Body of pancreas (tissue), 4 donors: ENCODE measurements around the gene ME1. TPM values are rescaled to one million over a fixed set of nuclear protein-coding genes. Genes with fewer than 3 reads are reported as not detected.

Experiments
- ATAC-seq: fragments of 150-250 bp; one replicate; pipeline ENCODE4 v1.9.1; 2016
- DNase-seq, 4 donors: peaks; one replicate each; pipeline ENCODE4 v3.0.0-alpha.2; 2019
- H3K27ac ChIP-seq, 4 donors: fragments of 200-600 bp; sonication (generic); 1 replicate in 3 of 4; 2 replicates in 1 of 4; pipeline versions ENCODE4 v1.5.1 to v1.6.1; 2016 to 2019; ENCODE audit warnings: mild to moderate bottlenecking in 1 of 4, mixed read lengths in 1 of 4, moderate library complexity in 1 of 4
- H3K27me3 ChIP-seq, 2 donors: fragments of 200-600 bp; sonication (generic); one replicate each; pipeline ENCODE4 v1.6.0; 2016; ENCODE audit warnings: mild to moderate bottlenecking in 1 of 2
- H3K36me3 ChIP-seq, 2 donors: fragments of 200-600 bp; sonication (generic); replicated peaks in 1 of 2; 2 replicates each; pipeline ENCODE4 v1.5.1; 2016; ENCODE audit warnings: low read depth in 2 of 2; ENCODE audit not compliant: insufficient read depth in 1 of 2
- H3K4me1 ChIP-seq: fragments of 200-600 bp; sonication (generic); one replicate; pipeline ENCODE4 v1.6.0; 2016
- H3K4me3 ChIP-seq, 2 donors: fragments of 200-600 bp; sonication (generic); 1 replicate in 1 of 2; 2 replicates in 1 of 2; pipeline ENCODE4 v1.5.1; 2016 to 2019
- H3K9me3 ChIP-seq, 3 donors: fragments of 200-600 bp; sonication (generic); 1 replicate in 2 of 3; 2 replicates in 1 of 3; pipeline ENCODE4 v1.5.1; 2016
- CTCF ChIP-seq, 7 experiments: fragments of 450-650 bp in 4 of 7; fragments of 200-600 bp in 3 of 7; sonication (generic) in 3 of 7; IDR thresholded peaks; one replicate each; pipeline ENCODE4 v1.5.1; 2016 to 2019; ENCODE audit warnings: antibody characterized with exemption in 7 of 7
- POLR2A ChIP-seq, 3 donors: fragments of 450-650 bp; IDR thresholded peaks; one replicate each; pipeline ENCODE4 v1.6.1; 2016; ENCODE audit warnings: antibody characterized with exemption in 3 of 3, mild to moderate bottlenecking in 2 of 3
- WGBS, 2 donors: methylation state at CpG; one replicate each; pipeline ENCODE4 v1.1.5; 2017; 5-methylcytosine and 5-hydroxymethylcytosine counted together
- intact Hi-C: fragments of 100-400 bp; cut with DNase I; formaldehyde crosslinking; loops from one replicate; pipeline ENCODE4 v1.15.1; 2023
- total RNA-seq, 2 donors: library from RNA; depleted of rRNA; stranded (reverse); fragments of >200 nt; gene quantifications; one replicate each; pipeline ENCODE4 v1.1.0, GENCODE V29; 2016

Gene ME1
- total RNA-seq, 2 donors from 2014 or later = 7.9 to 10.4 TPM

- no peak overlapping the region for H3K4me3 ChIP-seq
- ATAC-seq = peak; percentile 40
- H3K27me3 ChIP-seq = no peaks in the 10 kb centered on the region
- no peak for DNase-seq
- WGBS, 2 donors = 39 to 41% methylated on average over 3 of the region's 3 CpGs
- TF ChIP-seq CTCF (IDR thresholded peaks at IDR 0.05) (peak; percentile 35 to 63 (median 58)), POLR2A (IDR thresholded peaks at IDR 0.05) (no peak)
- intact Hi-C loops = loop anchor here (5.0 to 10.0 kb wide), 2 partner anchors 193 to 290 kb away; partner anchors contain the start of gene PRSS35
- H3K27ac ChIP-seq = no peak overlapping the region
- no peaks in the 10 kb centered on the region for H3K36me3 ChIP-seq
- H3K4me1 ChIP-seq = no peaks in the 10 kb centered on the region
- H3K9me3 ChIP-seq = no peaks in the 10 kb centered on the region
These were observed 208.9 kb downstream of the ME1 start for GRCh38 chr6:83221889-83222479.

DNA sequence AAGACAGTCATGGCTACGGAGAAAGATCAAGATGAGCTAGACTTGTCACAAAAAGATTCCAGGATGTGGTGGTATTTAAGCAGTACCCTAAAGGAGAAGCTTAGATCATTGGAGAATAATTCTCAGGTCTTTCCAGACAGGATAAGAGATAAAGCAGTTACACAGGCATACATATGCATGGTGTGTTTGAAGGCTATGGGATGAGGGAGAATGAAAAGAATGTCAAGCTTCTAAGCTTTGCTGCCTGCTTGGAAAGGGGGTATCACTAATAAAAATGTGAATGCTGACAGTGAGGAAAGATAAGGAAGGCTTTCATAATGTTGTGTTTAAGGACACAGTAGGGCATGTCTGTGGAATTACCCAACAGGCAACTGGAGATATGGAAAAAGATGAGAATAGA lies 209.6 kb downstream of the ME1 start:
- no peak for DNase-seq
- Histone ChIP-seq H3K4me3 (no peak overlapping the region), H3K36me3 (no peaks in the 10 kb centered on the region), H3K9me3 (no peaks in the 10 kb centered on the region), H3K4me1 (no peaks in the 10 kb centered on the region), H3K27ac (no peak overlapping the region), H3K27me3 (no peaks in the 10 kb centered on the region)
- TF ChIP-seq POLR2A (IDR thresholded peaks at IDR 0.05) (no peak), CTCF (IDR thresholded peaks at IDR 0.05) (no peak)
- intact Hi-C loops = loop anchor here (5.0 to 10.0 kb wide), 2 partner anchors 194 to 291 kb away; partner anchors contain the start of gene PRSS35
- whole genome bisulfite sequencing, 2 donors = 59 to 62% methylated on average over 1 of the region's 1 CpG
- no peak for ATAC-seq

- no peaks in the 10 kb centered on the region for H3K36me3 ChIP-seq
- H3K27me3 ChIP-seq = no peaks in the 10 kb centered on the region
- DNase-seq (no peak), ATAC-seq (no peak)
- no peaks in the 10 kb centered on the region for H3K4me1 ChIP-seq
- H3K9me3 ChIP-seq = no peaks in the 10 kb centered on the region
- no peak overlapping the region for H3K4me3 ChIP-seq
- H3K27ac ChIP-seq = no peak overlapping the region
- no peak for TF ChIP-seq POLR2A (IDR thresholded peaks at IDR 0.05)
- no peak for TF ChIP-seq CTCF (IDR thresholded peaks at IDR 0.05)
- intact Hi-C loops = loop anchor here (5.0 to 10.0 kb wide), 2 partner anchors 195 to 292 kb away; partner anchors contain the start of gene PRSS35
These were observed 210.7 kb downstream of the ME1 start for GRCh38 chr6:83220121-83220520.

- H3K27ac ChIP-seq = no peak overlapping the region
- H3K36me3 ChIP-seq = no peaks in the 10 kb centered on the region
- ATAC-seq (no peak), DNase-seq (no peak)
- 46 to 49% methylated on average over 3 of the region's 3 CpGs for WGBS, 2 donors
- no peaks in the 10 kb centered on the region for H3K9me3 ChIP-seq
- TF ChIP-seq CTCF (IDR thresholded peaks at IDR 0.05) (no peak), POLR2A (IDR thresholded peaks at IDR 0.05) (no peak)
- no peaks in the 10 kb centered on the region for H3K4me1 ChIP-seq
- intact Hi-C loops = no loop called here
- no peak overlapping the region for H3K4me3 ChIP-seq
- no peaks in the 10 kb centered on the region for H3K27me3 ChIP-seq
These were observed 212.2 kb downstream of the ME1 start for GRCh38 chr6:83218646-83219045.

DNA sequence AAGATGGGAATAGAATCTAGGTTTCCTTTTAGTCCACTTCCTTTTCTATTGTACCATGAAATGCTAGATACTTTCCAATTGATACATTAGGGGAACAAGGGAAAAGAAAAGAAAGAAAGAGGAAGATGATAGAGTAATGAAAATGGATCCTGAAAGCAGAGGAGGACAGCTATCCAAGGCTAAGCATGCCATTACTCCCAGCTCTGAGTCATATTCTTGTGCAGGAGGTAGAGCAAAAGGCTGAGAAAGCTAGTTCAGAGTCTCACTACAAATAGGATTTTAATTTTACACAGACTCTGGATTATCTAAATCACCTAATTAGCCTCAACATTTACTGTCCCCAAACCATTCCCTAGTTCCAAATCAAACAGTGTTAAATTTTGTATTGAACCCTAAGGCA lies 214.0 kb downstream of the ME1 start:
- DNase-seq (no peak), ATAC-seq (no peak)
- Histone ChIP-seq H3K27me3 (no peaks in the 10 kb centered on the region), H3K9me3 (no peaks in the 10 kb centered on the region), H3K4me1 (no peaks in the 10 kb centered on the region), H3K36me3 (no peaks in the 10 kb centered on the region), H3K4me3 (no peak overlapping the region), H3K27ac (no peak overlapping the region)
- TF ChIP-seq POLR2A (IDR thresholded peaks at IDR 0.05) (no peak), CTCF (IDR thresholded peaks at IDR 0.05) (no peak)
- intact Hi-C loops = no loop called here
